OCI-LY7 (cell line): ENCODE results near the gene PHF19. TPM values are rescaled to one million over a fixed set of nuclear protein-coding genes. Genes with fewer than 3 reads are reported as not detected.

Experiments
- BruUV-seq: library from RNA; stranded (reverse); fragments of 400-500 nt; replicated peaks from 2 replicates; lab custom pipeline; 2021; lab: Mats Ljungman, UMichigan
- CTCF ChIA-PET: fragments of 300-600 bp; sonication (Branson Sonifier 250); formaldehyde crosslinking; loops from one replicate; lab custom pipeline; 2022; ENCODE audit warnings: antibody characterized with exemption; ENCODE audit not compliant: unreplicated experiment; lab: Charles Lee
- POLR2A ChIA-PET: fragments of 300-600 bp; sonication (Branson Sonifier 250); formaldehyde crosslinking; loops from one replicate; lab custom pipeline; 2022; ENCODE audit warnings: antibody characterized with exemption; lab: Charles Lee
- DNase-seq: peaks from one replicate; pipeline ENCODE4 v3.0.0-alpha.2; 2015; ENCODE audit warnings: low spot score
- H2AFZ ChIP-seq: fragments of 200-600 bp; sonication (generic), shearing (Covaris generic); 2 replicates; pipeline ENCODE4 v1.6.1; 2014; ENCODE audit warnings: mild to moderate bottlenecking, antibody characterized with exemption, low read length, moderate library complexity
- H3K27ac ChIP-seq: fragments of 200-600 bp; sonication (generic); 2 replicates; pipeline ENCODE4 v1.5.1; 2014; ENCODE audit warnings: mixed run types, low read depth, mild to moderate bottlenecking, moderate library complexity, low read length, inconsistent platforms; ENCODE audit not compliant: poor library complexity, severe bottlenecking
- H3K36me3 ChIP-seq: fragments of 200-600 bp; sonication (generic); 2 replicates; pipeline ENCODE4 v1.6.1; 2014; ENCODE audit warnings: mild to moderate bottlenecking, antibody characterized with exemption, low read length, moderate library complexity, mixed read lengths; ENCODE audit not compliant: insufficient read depth
- H3K4me1 ChIP-seq: fragments of 200-600 bp; sonication (generic); 2 replicates; pipeline ENCODE4 v1.5.1; 2014; ENCODE audit warnings: mild to moderate bottlenecking, low read length; ENCODE audit not compliant: insufficient read depth, poor library complexity, severe bottlenecking
- H3K4me2 ChIP-seq: fragments of 200-600 bp; sonication (generic); 2 replicates; pipeline ENCODE4 v1.6.1; 2014; ENCODE audit warnings: mild to moderate bottlenecking, low read length
- H3K4me3 ChIP-seq: fragments of 200-600 bp; sonication (generic); 2 replicates; pipeline ENCODE4 v1.5.1; 2014; ENCODE audit warnings: mild to moderate bottlenecking, low read depth, low read length; ENCODE audit not compliant: poor library complexity, severe bottlenecking
- H3K79me2 ChIP-seq: fragments of 200-600 bp; sonication (generic); 2 replicates; pipeline ENCODE4 v1.6.1; 2016; ENCODE audit warnings: low read depth, mild to moderate bottlenecking, low read length, moderate library complexity, mixed read lengths; ENCODE audit not compliant: insufficient read depth
- H3K9me2 ChIP-seq: fragments of 200-600 bp; sonication (generic); 2 replicates; pipeline ENCODE4 v1.6.1; 2016; ENCODE audit warnings: mild to moderate bottlenecking, low read length, mixed read lengths; ENCODE audit not compliant: insufficient read depth
- H3K9me3 ChIP-seq: fragments of 200-600 bp; sonication (generic); 2 replicates; pipeline ENCODE4 v1.6.1; 2014; ENCODE audit warnings: mild to moderate bottlenecking, mixed run types, low read length, mixed read lengths
- H4K20me1 ChIP-seq: fragments of 200-600 bp; sonication (generic); 2 replicates; pipeline ENCODE4 v1.6.1; 2014; ENCODE audit warnings: mild to moderate bottlenecking, antibody characterized with exemption, low read length, moderate library complexity, mixed read lengths; ENCODE audit not compliant: insufficient read depth
- CTCF ChIP-seq: fragments of 200-600 bp; sonication (generic); conservative IDR thresholded peaks from 2 replicates; pipeline ENCODE4 v1.5.1; 2014; ENCODE audit warnings: mild to moderate bottlenecking, antibody characterized with exemption, low read length, moderate library complexity, mixed read lengths
- EZH2phosphoT487 ChIP-seq: fragments of 200-600 bp; sonication (generic); IDR thresholded peaks from 2 replicates; pipeline ENCODE4 v1.6.1; 2018; ENCODE audit warnings: low read depth, borderline replicate concordance, mild to moderate bottlenecking, mixed run types, antibody characterized with exemption, low read length, moderate library complexity, mixed read lengths
- intact Hi-C: fragments of 100-400 bp; cut with micrococcal nuclease; formaldehyde crosslinking; loops from one replicate; pipeline ENCODE4 v1.10.0; 2022; ENCODE audit not compliant: unreplicated experiment
- total RNA-seq, 2 experiments: library from RNA; depleted of rRNA in 1 of 2; stranded (reverse); fragments of >200 nt in 1 of 2; shearing (Covaris generic) in 1 of 2; gene quantifications; 2 replicates each; pipeline ENCODE4 v1.2.3, GENCODE V29; 2014 to 2022

The PHF19 gene
- total RNA-seq, 2 experiments from 2014 or later: 102 to 214 TPM

- no peak for DNase-seq
- ChIA-PET CTCF (no interaction called here), POLR2A (no interaction called here)
- no TSS peak for BruUV-seq
- intact Hi-C loops: no loop called here
- H3K9me2 ChIP-seq: no peaks in the 10 kb centered on the region
- H3K27ac ChIP-seq: no peak overlapping the region
- no peaks in the 10 kb centered on the region for H3K9me3 ChIP-seq
- peaks cover 95% of the 10 kb centered on the region for H3K36me3 ChIP-seq
- no peak overlapping the region for H3K4me2 ChIP-seq
- no peaks in the 10 kb centered on the region for H3K4me1 ChIP-seq
- H3K4me3 ChIP-seq: no peak overlapping the region
- no peaks in the 10 kb centered on the region for H3K79me2 ChIP-seq
- no peak overlapping the region for H2AFZ ChIP-seq
- TF ChIP-seq EZH2phosphoT487 (no peak), CTCF (no peak)
- H4K20me1 ChIP-seq: no peaks in the 10 kb centered on the region
Measured at GRCh38 chr9:120860083-120860482, 16.9 kb downstream of the PHF19 start.

GRCh38 chr9:120859361-120859760, 17.6 kb downstream of the PHF19 start:
- intact Hi-C loops: no loop called here
- POLR2A ChIA-PET: interaction anchor here (0.7 kb wide), 1 partner anchor 8 kb away, joined by 5 read pairs; no protein-coding TSS in a partner anchor
- Histone ChIP-seq H3K4me3 (no peak overlapping the region), H3K79me2 (no peaks in the 10 kb centered on the region), H3K36me3 (peaks cover 99% of the 10 kb centered on the region), H2AFZ (no peak overlapping the region), H3K27ac (no peak overlapping the region), H3K4me1 (no peaks in the 10 kb centered on the region), H4K20me1 (no peaks in the 10 kb centered on the region), H3K9me3 (no peaks in the 10 kb centered on the region), H3K9me2 (no peaks in the 10 kb centered on the region), H3K4me2 (no peak overlapping the region)
- DNase-seq: no peak
- BruUV-seq: no TSS peak
- CTCF ChIA-PET: no interaction called here
- no peak for TF ChIP-seq CTCF
- no peak for TF ChIP-seq EZH2phosphoT487

DNA sequence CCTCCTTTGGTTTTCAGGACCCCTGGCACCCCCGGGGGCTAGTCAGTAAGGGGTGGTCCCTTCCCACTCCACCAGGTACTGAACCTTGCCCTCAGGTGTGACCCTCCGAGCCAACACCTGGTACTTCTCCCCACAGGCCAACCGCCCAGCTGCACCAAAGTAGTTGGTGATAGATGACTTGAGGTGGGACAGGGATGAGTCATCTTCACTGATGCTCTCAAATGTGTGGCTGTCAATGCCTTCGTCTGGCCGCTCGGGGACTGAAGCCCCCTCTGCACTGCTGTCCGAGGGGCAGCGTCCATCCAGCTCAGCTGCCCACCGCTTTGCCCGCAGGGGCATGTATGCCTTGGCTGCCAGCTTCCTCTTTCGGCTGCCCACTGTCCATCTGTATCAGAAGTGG, 19.1 kb downstream of the PHF19 start:
- Histone ChIP-seq H3K27ac (no peak overlapping the region), H3K9me3 (no peaks in the 10 kb centered on the region)
- CTCF ChIA-PET: no interaction called here

More for the DNA sequence above, 19.1 kb downstream of the PHF19 start:
- no peak for DNase-seq
- no TSS peak for BruUV-seq
- H3K9me2 ChIP-seq: no peaks in the 10 kb centered on the region
- no peaks in the 10 kb centered on the region for H4K20me1 ChIP-seq
- H3K36me3 ChIP-seq: peaks cover 97% of the 10 kb centered on the region
- POLR2A ChIA-PET: no interaction called here
- no peak overlapping the region for H3K4me2 ChIP-seq
- H2AFZ ChIP-seq: no peak overlapping the region
- no peaks in the 10 kb centered on the region for H3K4me1 ChIP-seq
- no peak overlapping the region for H3K4me3 ChIP-seq
- intact Hi-C loops: no loop called here
- no peaks in the 10 kb centered on the region for H3K79me2 ChIP-seq
- TF ChIP-seq CTCF (no peak), EZH2phosphoT487 (no peak)
